ENCODE measurements around the gene PMP22.

The PMP22 gene

GRCh38 chr17:15265131-15265530 is at the start of gene PMP22:
Gene PMP22, minus strand, starts transcription at chr17:15265326. Its CDS starts 4,599 bp downstream, at chr17:15260727.
- H3K4me3 ChIP-seq (ENCODE audit: low read depth, low read length), result no peak within 1 kb of the TSS

- no peak overlapping the region for H3K4me3 ChIP-seq (ENCODE audit: low read depth, low read length)
These were observed 46.9 kb upstream of the PMP22 start for GRCh38 chr17:15311996-15312395.

GRCh38 chr17:15309793-15310192 is 44.7 kb upstream of the PMP22 start:
- H3K4me3 ChIP-seq (ENCODE audit: low read depth, low read length), result no peak overlapping the region

GRCh38 chr17:15309236-15309635 is 44.1 kb upstream of the PMP22 start:
- no peak overlapping the region for H3K4me3 ChIP-seq (ENCODE audit: low read depth, low read length)

- H3K4me3 ChIP-seq (ENCODE audit: low read depth, low read length), result no peak overlapping the region
These were observed 43.6 kb upstream of the PMP22 start for GRCh38 chr17:15308758-15309157.

GRCh38 chr17:15307710-15308111 is 42.6 kb upstream of the PMP22 start:
- H3K4me3 ChIP-seq (ENCODE audit: low read depth, low read length), result no peak overlapping the region

GRCh38 chr17:15303851-15304250 is 38.7 kb upstream of the PMP22 start:
- H3K4me3 ChIP-seq (ENCODE audit: low read depth, low read length), result no peak overlapping the region

- H3K4me3 ChIP-seq (ENCODE audit: low read depth, low read length), result no peak overlapping the region
These were observed 38.1 kb upstream of the PMP22 start for GRCh38 chr17:15303268-15303667.

GRCh38 chr17:15301845-15302244 is 36.7 kb upstream of the PMP22 start:
- H3K4me3 ChIP-seq (ENCODE audit: low read depth, low read length), result no peak overlapping the region

GRCh38 chr17:15298176-15298575 is 33.0 kb upstream of the PMP22 start:
- no peak overlapping the region for H3K4me3 ChIP-seq (ENCODE audit: low read depth, low read length)

- no peak overlapping the region for H3K4me3 ChIP-seq (ENCODE audit: low read depth, low read length)
These were observed 28.4 kb upstream of the PMP22 start for GRCh38 chr17:15293558-15293957.

- no peak overlapping the region for H3K4me3 ChIP-seq (ENCODE audit: low read depth, low read length)
These were observed 26.7 kb upstream of the PMP22 start for GRCh38 chr17:15291674-15292361.

GRCh38 chr17:15290605-15291004 is 25.5 kb upstream of the PMP22 start:
- H3K4me3 ChIP-seq (ENCODE audit: low read depth, low read length), result no peak overlapping the region

GRCh38 chr17:15289285-15290183 is 24.4 kb upstream of the PMP22 start:
- H3K4me3 ChIP-seq (ENCODE audit: low read depth, low read length), result no peak overlapping the region

- H3K4me3 ChIP-seq (ENCODE audit: low read depth, low read length), result no peak overlapping the region
These were observed 23.7 kb upstream of the PMP22 start for GRCh38 chr17:15288859-15289258.

GRCh38 chr17:15287538-15288267 is 22.6 kb upstream of the PMP22 start:
- H3K4me3 ChIP-seq (ENCODE audit: low read depth, low read length), result no peak overlapping the region

- H3K4me3 ChIP-seq (ENCODE audit: low read depth, low read length), result no peak overlapping the region
These were observed 20.3 kb upstream of the PMP22 start for GRCh38 chr17:15285466-15285865.

GRCh38 chr17:15284537-15284936 is 19.4 kb upstream of the PMP22 start:
- no peak overlapping the region for H3K4me3 ChIP-seq (ENCODE audit: low read depth, low read length)

GRCh38 chr17:15284107-15284506 is 19.0 kb upstream of the PMP22 start:
- no peak overlapping the region for H3K4me3 ChIP-seq (ENCODE audit: low read depth, low read length)

GRCh38 chr17:15281909-15282308 is 16.8 kb upstream of the PMP22 start:
- H3K4me3 ChIP-seq (ENCODE audit: low read depth, low read length), result no peak overlapping the region

GRCh38 chr17:15278924-15279477 is 13.9 kb upstream of the PMP22 start:
- no peak overlapping the region for H3K4me3 ChIP-seq (ENCODE audit: low read depth, low read length)

Measured in iPS-11a (cell line).